GM19238 (cell line): ENCODE measurements around the gene STPG2.

Experiments used
- DNase-seq: peaks from one replicate; pipeline ENCODE4 v3.0.0; 2011; ENCODE audit warnings: low spot score; ENCODE audit not compliant: insufficient read length

The STPG2 gene

GRCh38 chr4:98093662-98094061 is 49.6 kb downstream of the STPG2 start:
- DNase-seq: no peak

GRCh38 chr4:98092833-98093439 is 50.3 kb downstream of the STPG2 start:
- DNase-seq: no peak

- DNase-seq: no peak
These were observed 61.3 kb downstream of the STPG2 start for GRCh38 chr4:98081936-98082335.

- no peak for DNase-seq
These were observed 74.8 kb downstream of the STPG2 start for GRCh38 chr4:98068495-98068894.

GRCh38 chr4:98055800-98056501 is 87.3 kb downstream of the STPG2 start:
- no peak for DNase-seq

- DNase-seq: no peak
These were observed 96.6 kb downstream of the STPG2 start for GRCh38 chr4:98046665-98047064.

GRCh38 chr4:98030059-98030458 is 113.2 kb downstream of the STPG2 start:
- no peak for DNase-seq

- no peak for DNase-seq
These were observed 115.4 kb downstream of the STPG2 start for GRCh38 chr4:98027827-98028226.

- no peak for DNase-seq
These were observed 116.9 kb downstream of the STPG2 start for GRCh38 chr4:98026362-98026761.

GRCh38 chr4:98006814-98007412 is 136.4 kb downstream of the STPG2 start:
- DNase-seq: no peak

GRCh38 chr4:98006060-98006459 is 137.2 kb downstream of the STPG2 start:
- no peak for DNase-seq

GRCh38 chr4:98000940-98001339 is 142.3 kb downstream of the STPG2 start:
- no peak for DNase-seq

- DNase-seq: no peak
These were observed 145.1 kb downstream of the STPG2 start for GRCh38 chr4:97998203-97998602.

- no peak for DNase-seq
These were observed 148.4 kb downstream of the STPG2 start for GRCh38 chr4:97994765-97995465.

GRCh38 chr4:97990409-97990808 is 152.9 kb downstream of the STPG2 start:
- no peak for DNase-seq

- no peak for DNase-seq
These were observed 156.1 kb downstream of the STPG2 start for GRCh38 chr4:97987019-97987648.

GRCh38 chr4:97984545-97985131 is 158.6 kb downstream of the STPG2 start:
- DNase-seq: no peak

- no peak for DNase-seq
These were observed 164.3 kb downstream of the STPG2 start for GRCh38 chr4:97978791-97979488.

GRCh38 chr4:97953171-97953941 is 189.9 kb downstream of the STPG2 start:
- no peak for DNase-seq

- no peak for DNase-seq
These were observed 190.5 kb downstream of the STPG2 start for GRCh38 chr4:97952763-97953162.
